Stomach (tissue), 4 donors: ENCODE results near the gene ATXN3L.

Experiments
- CTCF ChIP-seq, 7 experiments: fragments of 450-650 bp in 4 of 7; fragments of 200-600 bp in 3 of 7; sonication (generic) in 3 of 7; IDR thresholded peaks; one replicate each; pipeline ENCODE4 v1.5.1; 2016 to 2019; ENCODE audit warnings: antibody characterized with exemption in 7 of 7, control low read depth in 2 of 7, mild to moderate bottlenecking in 1 of 7
- POLR2A ChIP-seq, 4 donors: fragments of 450-650 bp; IDR thresholded peaks; one replicate each; pipeline ENCODE4 v1.6.1; 2016; ENCODE audit warnings: antibody characterized with exemption in 4 of 4, control low read depth in 2 of 4, mild to moderate bottlenecking in 1 of 4, moderate library complexity in 1 of 4

DNA sequence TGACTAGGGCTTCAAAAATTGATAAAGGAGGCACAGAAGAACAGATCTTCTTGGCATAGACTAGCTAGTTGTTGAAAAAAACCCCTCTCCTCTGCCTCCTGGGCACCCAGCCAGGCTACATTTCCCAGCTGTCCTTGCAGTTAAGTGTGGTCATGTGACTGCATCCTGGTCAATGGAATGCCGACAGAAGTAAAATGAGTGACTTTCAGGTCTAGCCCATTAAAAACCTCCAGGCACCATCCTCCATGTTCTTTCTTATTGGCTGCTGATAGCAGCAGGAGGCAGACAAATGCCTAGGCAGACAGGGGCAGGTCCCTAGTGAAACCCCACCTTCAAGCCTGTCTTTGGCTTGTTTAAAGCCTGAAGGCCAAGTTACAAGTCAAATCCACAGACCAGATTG is 35.3 kb downstream of the ATXN3L start:
- TF ChIP-seq CTCF (IDR thresholded peaks at IDR 0.05) (no peak), POLR2A (IDR thresholded peaks at IDR 0.05) (no peak)
